K562 (cell line): ENCODE results near the gene LRRC61. TPM values are rescaled to one million over a fixed set of nuclear protein-coding genes. Genes with fewer than 3 reads are reported as not detected.

Experiments used
- E2F3 ChIP-seq: fragments of 250-450 bp; sonication (Bioruptor Pico); IDR thresholded peaks from 2 replicates; pipeline ENCODE4 v1.4.0; 2020; ENCODE audit warnings: mild to moderate bottlenecking
- EZH2 ChIP-seq: IDR thresholded peaks from 2 replicates; pipeline ENCODE4 v1.6.1; 2012; ENCODE audit warnings: low read depth, mild to moderate bottlenecking, inconsistent platforms, low read length, borderline replicate concordance
- FUS ChIP-seq: fragments of 200-400 bp; formaldehyde crosslinking; optimal IDR thresholded peaks from 2 replicates; pipeline ENCODE3; 2017; ENCODE audit warnings: low read depth, low read length
- HMG20A ChIP-seq: fragments of 450-650 bp; formaldehyde crosslinking; conservative IDR thresholded peaks from 2 replicates; pipeline ENCODE4 v1.4.0; 2020; ENCODE audit warnings: mild to moderate bottlenecking, mixed read lengths
- KDM5B ChIP-seq: fragments of 200-600 bp; sonication (generic); IDR thresholded peaks from 2 replicates; pipeline ENCODE4 v1.6.1; 2012; ENCODE audit warnings: low read depth, mild to moderate bottlenecking, moderate library complexity, low read length, control low read depth, inconsistent platforms; ENCODE audit not compliant: insufficient replicate concordance
- MAX ChIP-seq: sonication (generic); formaldehyde crosslinking; IDR thresholded peaks from 2 replicates; pipeline ENCODE4 v1.9.0; 2022; ENCODE audit warnings: mild to moderate bottlenecking, missing genetic modification reagents
- MTA2 ChIP-seq: fragments of 450-650 bp; IDR thresholded peaks from 2 replicates; pipeline ENCODE4 v1.6.1; 2016; ENCODE audit warnings: low read depth
- POLR2G ChIP-seq: fragments of 200-400 bp; formaldehyde crosslinking; IDR thresholded peaks from 2 replicates; pipeline ENCODE4 v1.6.1; 2017; ENCODE audit warnings: low read depth, mild to moderate bottlenecking, antibody characterized with exemption, low read length, moderate library complexity
- RBM25 ChIP-seq: fragments of 200-400 bp; formaldehyde crosslinking; IDR thresholded peaks from 2 replicates; pipeline ENCODE4 v1.6.1; 2018; ENCODE audit warnings: low read length, low read depth, moderate library complexity; ENCODE audit not compliant: severe bottlenecking
- RBM34 ChIP-seq: fragments of 200-400 bp; formaldehyde crosslinking; IDR thresholded peaks from 2 replicates; pipeline ENCODE4 v1.6.1; 2018; ENCODE audit warnings: low read length, borderline replicate concordance; ENCODE audit not compliant: insufficient read depth
- XRCC4 ChIP-seq: IDR thresholded peaks from one replicate; pipeline ENCODE4 v1.6.1; 2011; ENCODE audit not compliant: insufficient read depth, insufficient read length; ENCODE audit errors: extremely low read depth
- ZBTB40 ChIP-seq, 2 experiments: fragments of 450-650 bp in 1 of 2; sonication (generic) in 1 of 2; formaldehyde crosslinking in 1 of 2; IDR thresholded peaks; 2 replicates each; pipeline versions ENCODE4 v1.7.1 to v1.9.0; 2016 to 2022; ENCODE audit warnings: inconsistent platforms in 1 of 2, mild to moderate bottlenecking in 1 of 2, missing genetic modification reagents in 1 of 2
- ZFP30 ChIP-seq: fragments of 250-450 bp; sonication (Bioruptor Pico); IDR thresholded peaks from 2 replicates; pipeline ENCODE4 v1.8.0; 2022; ENCODE audit warnings: moderate library complexity, mild to moderate bottlenecking, inconsistent platforms, borderline replicate concordance
- ZNF217 ChIP-seq: sonication (generic); formaldehyde crosslinking; IDR thresholded peaks from 2 replicates; pipeline ENCODE4 v1.8.0; 2022; ENCODE audit warnings: mild to moderate bottlenecking, missing genetic modification reagents
- polyA plus RNA-seq, 8 experiments: library from polyadenylated mRNA; depleted of rRNA in 4 of 8; stranded (reverse) in 5 of 8; unstranded in 3 of 8; fragments of >200 nt; fragmentation: Nextera tagmentation in 2 of 8; fragmentation: Illumina TruSeq in 1 of 8; extraction: Ambion mirVana in 2 of 8; extraction: Trizol in 1 of 8; gene quantifications; 2 replicates each; pipeline versions ENCODE4 v1.2.1 to v1.2.3, GENCODE V29; 2011 to 2014; ENCODE audit warnings: inconsistent platforms in 1 of 8, missing spikeins in 1 of 8
- total RNA-seq, 7 experiments: library from RNA; depleted of rRNA in 6 of 7; stranded (reverse); fragments of >200 nt in 6 of 7; fragmentation: Illumina TruSeq in 2 of 7; extraction: Trizol in 2 of 7; gene quantifications; 2 replicates each; pipeline versions ENCODE4 v1.2.1 to v1.2.3, GENCODE V29; 2011 to 2021; ENCODE audit warnings: low replicate concordance in 1 of 7
- TF ChIP-seq, protein P1 (sequence below): fragments of 150-350 bp; conservative IDR thresholded peaks from 2 replicates; pipeline ENCODE4 v1.6.1; 2014; ENCODE audit warnings: low read length

Gene LRRC61
- total and polyA plus RNA-seq, 9 of the 15 experiments (the other 6 are each of a cell fraction or from before 2014, with no cell fraction given) = 1.3 to 55.2 (median 35.2) TPM

GRCh38 chr7:150332852-150333635 lies 9.9 kb downstream of the LRRC61 start (continued):
- TF ChIP-seq ZBTB40 (IDR thresholded peaks at IDR 0.05) (0 out of 2 replicates have a peak, but pooled peaks have one; percentile 1), ZBTB40 (CRISPR knock-in tag; IDR thresholded peaks at IDR 0.05) (no peak), POLR2G (0 out of 2 replicates have a peak, but pooled peaks have one; percentile 18), KDM5B (peak; percentile 1), EZH2 (no peak), MTA2 (no peak), MAX (no peak), E2F3 (CRISPR knock-in tag) (no peak), ZFP30 (no peak), RBM34 (no peak), ZNF217 (CRISPR knock-in tag) (no peak), HMG20A (CRISPR knock-in tag) (no peak), FUS (no peak), RBM25 (no peak), XRCC4 (no peak)
- TF ChIP-seq, protein P1, sequence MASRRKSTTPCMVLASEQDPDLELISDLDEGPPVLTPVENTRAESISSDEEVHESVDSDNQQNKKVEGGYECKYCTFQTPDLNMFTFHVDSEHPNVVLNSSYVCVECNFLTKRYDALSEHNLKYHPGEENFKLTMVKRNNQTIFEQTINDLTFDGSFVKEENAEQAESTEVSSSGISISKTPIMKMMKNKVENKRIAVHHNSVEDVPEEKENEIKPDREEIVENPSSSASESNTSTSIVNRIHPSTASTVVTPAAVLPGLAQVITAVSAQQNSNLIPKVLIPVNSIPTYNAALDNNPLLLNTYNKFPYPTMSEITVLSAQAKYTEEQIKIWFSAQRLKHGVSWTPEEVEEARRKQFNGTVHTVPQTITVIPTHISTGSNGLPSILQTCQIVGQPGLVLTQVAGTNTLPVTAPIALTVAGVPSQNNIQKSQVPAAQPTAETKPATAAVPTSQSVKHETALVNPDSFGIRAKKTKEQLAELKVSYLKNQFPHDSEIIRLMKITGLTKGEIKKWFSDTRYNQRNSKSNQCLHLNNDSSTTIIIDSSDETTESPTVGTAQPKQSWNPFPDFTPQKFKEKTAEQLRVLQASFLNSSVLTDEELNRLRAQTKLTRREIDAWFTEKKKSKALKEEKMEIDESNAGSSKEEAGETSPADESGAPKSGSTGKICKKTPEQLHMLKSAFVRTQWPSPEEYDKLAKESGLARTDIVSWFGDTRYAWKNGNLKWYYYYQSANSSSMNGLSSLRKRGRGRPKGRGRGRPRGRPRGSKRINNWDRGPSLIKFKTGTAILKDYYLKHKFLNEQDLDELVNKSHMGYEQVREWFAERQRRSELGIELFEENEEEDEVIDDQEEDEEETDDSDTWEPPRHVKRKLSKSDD = no peak
